ENCODE measurements around the gene CLCNKB.

GRCh38 chr1:16055613-16056520 is 12.3 kb downstream of the CLCNKB start:
- peak; percentile 86 to 99 (median 98) for TF ChIP-seq CTCF (IDR thresholded peaks at IDR 0.05)
- no peak for TF ChIP-seq POLR2A (IDR thresholded peaks at IDR 0.05)
